ENCODE results near the gene MS4A7.

- TF ChIP-seq CTCF (IDR thresholded peaks at IDR 0.05) (no peak), POLR2A (IDR thresholded peaks at IDR 0.05) (no peak)
These were observed 3.0 kb upstream of the MS4A7 start for GRCh38 chr11:60375316-60375715.
